Left ventricle myocardium superior (tissue), 1 donor: ENCODE results near the gene PORCN. TPM values are rescaled to one million over a fixed set of nuclear protein-coding genes. Genes with fewer than 3 reads are reported as not detected.
A peak's percentile ranks its signal among the peaks of the same experiment; 100 is the strongest.
"Not testable (repeated sequence)": the region's sequence is repeated elsewhere in the genome, so short reads cannot be mapped to it uniquely, and the experiment has no call there.

Experiments used
- ATAC-seq: fragments of 200-7000 bp; cut with Tn5 transposase; one replicate; pipeline ENCODE4 v1.9.1; 2020; ENCODE audit warnings: mild to moderate bottlenecking, moderate library complexity
- DNase-seq: peaks from one replicate; pipeline ENCODE4 v3.0.0-alpha.2; 2020
- intact Hi-C: fragments of 100-400 bp; cut with micrococcal nuclease; formaldehyde crosslinking; loops from one replicate; pipeline ENCODE4 v1.11.0; 2022
- total RNA-seq: library from RNA; stranded (reverse); fragmentation: NEBNext Ultra II Directional; extraction: Animal tissue kit (Norgen Biotek cat#: 25700); gene quantifications from one replicate; pipeline ENCODE4 v1.2.1, GENCODE V29; 2021
- donor health status: DM: no; HTN: yes; CAD: no; lungs with severe emphysema.

The PORCN gene
- total RNA-seq, 1 donor from 2014 or later = 13.2 TPM

DNA sequence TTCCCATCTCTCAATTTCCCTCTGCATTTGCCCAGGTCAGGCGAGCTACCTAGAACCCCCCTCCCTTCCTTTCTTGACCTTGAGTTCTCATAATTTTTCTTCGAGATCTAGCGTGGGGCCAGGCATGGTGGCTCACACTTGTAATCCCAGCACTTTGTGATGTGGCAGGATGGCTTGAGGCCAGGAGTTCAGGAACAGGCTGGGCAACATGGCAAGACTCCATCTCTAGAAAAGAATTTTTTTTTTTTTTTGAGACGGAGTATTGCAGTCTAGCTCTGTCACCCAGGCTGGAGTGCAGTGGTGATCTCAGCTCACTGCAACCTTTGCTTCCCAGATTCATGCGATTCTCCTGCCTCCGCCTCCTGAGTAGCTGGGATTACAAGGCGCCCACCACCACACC lies 4.5 kb upstream of the PORCN start:
- ATAC-seq (no peak), DNase-seq (no peak)
- intact Hi-C loops = no loop called here

- intact Hi-C loops = no loop called here
- ATAC-seq = no peak
- no peak for DNase-seq
Observed at GRCh38 chrX:48505481-48505880, 3.3 kb upstream of the PORCN start.

DNA sequence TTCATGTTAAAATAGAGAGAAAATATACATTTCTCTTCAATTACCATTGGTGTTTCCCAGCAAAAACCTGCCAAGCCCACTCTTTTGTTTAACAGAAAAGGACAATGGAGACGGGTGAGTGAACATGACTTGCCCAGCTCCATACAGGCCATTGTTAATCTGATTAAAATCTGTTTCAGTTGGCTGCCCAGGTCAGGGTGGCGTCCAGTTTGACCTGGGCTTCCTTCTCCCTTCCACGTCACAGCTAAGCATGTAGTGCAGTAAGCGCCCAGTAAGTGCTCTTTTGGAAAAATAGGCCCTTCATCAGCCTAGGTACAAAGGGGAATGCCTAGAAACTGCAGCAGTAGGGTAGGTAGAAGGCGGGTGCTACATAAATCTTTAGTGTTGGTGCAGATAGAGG lies 1.5 kb upstream of the PORCN start:
- no peak for DNase-seq
- no peak for ATAC-seq
- intact Hi-C loops = no loop called here

DNA sequence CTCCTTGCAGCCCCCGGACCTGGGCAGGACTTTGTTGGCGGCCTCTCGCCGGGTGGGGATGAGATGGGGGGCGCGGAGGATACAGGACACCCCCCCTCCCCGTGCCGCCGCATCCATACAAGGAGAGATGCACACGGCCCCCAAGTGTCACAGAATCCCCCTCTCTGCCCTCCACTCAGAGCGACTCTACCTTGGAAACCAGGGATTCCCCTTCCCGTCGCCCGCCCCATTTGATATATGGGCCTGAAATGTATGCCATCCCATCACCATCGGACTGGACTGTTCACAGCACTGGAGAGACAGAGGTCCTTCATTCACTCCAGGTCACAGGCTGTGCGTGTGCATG lies 426 bp downstream of the PORCN start:
- intact Hi-C loops = no loop called here
- ATAC-seq = peak; percentile 13
- no peak for DNase-seq

DNA sequence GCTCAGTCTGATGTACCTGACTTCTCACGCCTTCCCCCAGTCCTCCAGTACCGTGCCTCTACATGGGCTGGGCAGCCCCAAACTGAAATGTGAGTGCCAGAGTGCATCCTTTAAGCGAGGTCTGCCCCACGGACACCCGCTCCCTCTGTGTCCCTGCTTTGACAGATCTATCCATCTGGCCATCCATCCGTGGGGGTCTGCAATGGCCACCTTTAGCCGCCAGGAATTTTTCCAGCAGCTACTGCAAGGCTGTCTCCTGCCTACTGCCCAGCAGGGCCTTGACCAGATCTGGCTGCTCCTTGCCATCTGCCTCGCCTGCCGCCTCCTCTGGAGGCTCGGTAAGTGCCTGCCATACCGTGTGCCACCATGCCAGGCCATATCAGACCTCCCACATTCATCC lies 827 bp downstream of the PORCN start:
- DNase-seq = no peak
- intact Hi-C loops = no loop called here
- ATAC-seq = no peak

- DNase-seq = no peak
- no peak for ATAC-seq
- intact Hi-C loops = no loop called here
Observed at GRCh38 chrX:48511560-48511959, 2.8 kb downstream of the PORCN start.

DNA sequence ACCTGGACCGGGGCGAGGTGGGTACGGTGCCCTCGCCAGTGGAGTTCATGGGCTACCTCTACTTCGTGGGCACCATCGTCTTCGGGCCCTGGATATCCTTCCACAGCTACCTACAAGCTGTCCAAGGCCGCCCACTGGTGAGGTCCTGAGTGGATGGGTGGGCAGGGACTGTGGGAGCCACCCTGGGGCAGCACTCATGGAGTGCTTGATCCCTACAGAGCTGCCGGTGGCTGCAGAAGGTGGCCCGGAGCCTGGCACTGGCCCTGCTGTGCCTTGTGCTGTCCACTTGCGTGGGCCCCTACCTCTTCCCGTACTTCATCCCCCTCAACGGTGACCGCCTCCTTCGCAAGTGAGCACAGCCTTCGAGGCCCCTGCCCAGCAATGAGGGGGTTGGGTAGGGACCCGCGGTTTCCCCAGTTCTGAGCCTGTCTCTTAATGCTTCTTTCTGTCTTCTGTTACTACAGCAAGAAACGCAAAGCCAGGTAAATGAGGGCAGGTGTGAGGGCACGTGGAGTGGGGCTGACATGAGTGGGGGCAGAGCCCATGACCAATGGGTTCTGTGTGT lies 3.7 kb downstream of the PORCN start:
- ATAC-seq = no peak
- DNase-seq = no peak
- intact Hi-C loops = no loop called here

DNA sequence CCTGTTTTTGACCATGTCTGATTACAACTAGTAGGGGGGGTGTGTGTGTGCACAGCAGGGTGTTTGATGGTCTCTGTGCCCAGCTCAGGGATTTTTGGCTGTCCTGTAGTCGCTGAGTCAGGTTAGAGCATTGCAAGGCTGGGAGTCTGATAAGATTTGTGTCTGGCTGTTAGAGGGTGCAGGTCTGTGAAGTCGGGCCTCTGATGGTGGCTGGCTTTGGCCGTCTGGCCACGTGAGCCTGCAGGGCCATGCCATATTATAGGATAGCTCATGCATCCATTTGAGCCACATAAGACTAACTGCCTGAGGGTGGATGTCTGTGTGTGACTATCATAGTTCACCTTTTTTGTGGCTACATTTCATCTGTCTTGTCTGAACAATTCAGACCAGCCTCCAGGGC lies 4.9 kb downstream of the PORCN start:
- intact Hi-C loops = no loop called here
- no peak for DNase-seq
- no peak for ATAC-seq

GRCh38 chrX:48514126-48514806 lies 5.5 kb downstream of the PORCN start:
- DNase-seq = no peak
- no peak for ATAC-seq
- intact Hi-C loops = no loop called here

DNA sequence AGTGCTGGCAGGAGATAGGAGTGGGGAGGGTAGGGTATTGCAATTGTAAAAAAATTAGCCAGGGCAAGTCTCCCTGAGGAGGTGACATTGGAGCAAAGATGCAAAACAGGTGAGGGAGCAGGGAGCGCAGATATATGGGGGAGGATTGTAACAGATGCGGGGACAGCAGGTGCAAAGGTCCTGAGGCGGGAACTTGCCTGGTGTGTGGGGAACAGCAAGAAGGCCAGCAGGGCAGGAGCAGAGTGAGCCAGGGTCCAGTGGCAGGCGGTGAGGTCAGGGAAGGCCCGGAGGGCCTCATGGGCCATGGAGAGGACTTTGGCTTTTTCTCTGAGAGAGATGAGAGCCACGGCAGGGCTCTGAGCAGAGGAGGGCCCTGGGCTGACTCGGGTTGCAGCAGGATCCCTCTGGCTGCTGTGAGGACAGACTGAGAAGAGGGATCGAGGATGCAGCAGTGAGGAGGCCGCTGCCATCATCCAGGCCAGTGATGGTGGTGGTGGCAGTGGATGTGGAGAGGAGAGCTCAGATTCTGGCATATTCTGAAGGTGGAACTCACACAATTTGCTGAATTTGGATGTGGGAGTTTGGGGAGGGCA lies 6.2 kb downstream of the PORCN start:
- no peak for DNase-seq
- ATAC-seq = no peak
- intact Hi-C loops = no loop called here

DNA sequence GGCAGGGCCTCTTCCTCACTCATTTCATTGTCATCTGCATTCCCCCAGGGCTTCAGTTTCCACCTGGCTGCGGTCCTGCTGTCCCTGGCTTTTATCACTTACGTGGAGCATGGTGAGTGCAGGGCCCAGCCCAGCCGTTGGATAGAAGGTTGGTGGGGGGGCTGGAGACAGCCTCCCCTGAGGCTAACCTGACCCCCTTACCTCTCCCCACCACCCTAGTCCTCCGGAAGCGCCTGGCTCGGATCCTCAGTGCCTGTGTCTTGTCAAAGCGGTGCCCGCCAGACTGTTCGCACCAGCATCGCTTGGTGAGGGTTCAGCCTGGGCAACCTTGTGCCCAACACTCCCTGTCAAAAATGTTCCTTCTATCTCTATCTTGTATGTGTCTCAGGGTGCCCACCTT lies 7.0 kb downstream of the PORCN start:
- DNase-seq = no peak
- intact Hi-C loops = no loop called here
- ATAC-seq = peak; percentile 32

DNA sequence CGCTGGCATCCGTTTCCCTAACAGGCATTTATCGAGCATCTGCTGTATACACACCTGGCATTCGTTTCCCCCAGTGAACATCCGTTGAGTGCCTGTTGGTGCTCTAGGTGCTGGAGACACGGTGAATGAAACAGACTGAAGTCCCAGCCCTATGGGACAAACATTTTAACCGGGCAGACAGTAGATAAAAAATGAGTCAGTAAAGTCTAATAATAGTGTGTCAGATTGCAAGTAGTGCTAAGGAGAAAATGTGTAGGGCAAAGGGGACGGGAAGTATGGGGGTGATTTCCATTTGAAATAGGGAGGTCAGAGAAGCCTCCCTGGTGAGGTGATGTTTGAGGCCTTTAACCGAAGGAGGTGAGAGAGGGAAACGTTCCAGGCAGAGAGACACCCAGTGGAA lies 7.5 kb downstream of the PORCN start:
- no peak for DNase-seq
- ATAC-seq = peak; percentile 69
- intact Hi-C loops = no loop called here

GRCh38 chrX:48516987-48517386 lies 8.2 kb downstream of the PORCN start:
- intact Hi-C loops = no loop called here
- DNase-seq (no peak), ATAC-seq (no peak)

DNA sequence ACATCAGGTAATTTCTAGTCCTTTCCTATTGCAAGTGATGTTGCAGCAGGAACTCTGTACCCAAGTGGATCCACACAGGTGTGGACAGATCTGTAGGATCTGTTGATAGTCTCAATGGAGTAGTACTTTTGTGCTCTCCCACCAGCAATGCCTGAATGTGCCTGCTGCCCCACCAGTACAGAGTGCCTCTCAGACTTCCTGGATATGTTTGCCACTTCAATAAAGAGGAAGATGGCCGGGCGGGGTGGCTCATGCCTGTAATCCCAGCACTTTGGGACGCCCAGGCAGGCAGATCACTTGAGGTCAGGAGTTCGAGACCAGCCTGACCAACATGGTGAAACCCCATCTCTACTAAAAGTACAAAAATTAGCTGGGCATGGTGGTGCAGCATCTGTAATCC lies 10.7 kb downstream of the PORCN start:
- ATAC-seq, intact Hi-C loops, DNase-seq: not testable (repeated sequence)

- DNase-seq (no peak), ATAC-seq (no peak)
- intact Hi-C loops = no loop called here
Observed at GRCh38 chrX:48520455-48520854, 11.7 kb downstream of the PORCN start.

- DNase-seq (no peak), ATAC-seq (no peak)
- intact Hi-C loops = no loop called here
Observed at GRCh38 chrX:48520976-48521352, 12.2 kb downstream of the PORCN start.

DNA sequence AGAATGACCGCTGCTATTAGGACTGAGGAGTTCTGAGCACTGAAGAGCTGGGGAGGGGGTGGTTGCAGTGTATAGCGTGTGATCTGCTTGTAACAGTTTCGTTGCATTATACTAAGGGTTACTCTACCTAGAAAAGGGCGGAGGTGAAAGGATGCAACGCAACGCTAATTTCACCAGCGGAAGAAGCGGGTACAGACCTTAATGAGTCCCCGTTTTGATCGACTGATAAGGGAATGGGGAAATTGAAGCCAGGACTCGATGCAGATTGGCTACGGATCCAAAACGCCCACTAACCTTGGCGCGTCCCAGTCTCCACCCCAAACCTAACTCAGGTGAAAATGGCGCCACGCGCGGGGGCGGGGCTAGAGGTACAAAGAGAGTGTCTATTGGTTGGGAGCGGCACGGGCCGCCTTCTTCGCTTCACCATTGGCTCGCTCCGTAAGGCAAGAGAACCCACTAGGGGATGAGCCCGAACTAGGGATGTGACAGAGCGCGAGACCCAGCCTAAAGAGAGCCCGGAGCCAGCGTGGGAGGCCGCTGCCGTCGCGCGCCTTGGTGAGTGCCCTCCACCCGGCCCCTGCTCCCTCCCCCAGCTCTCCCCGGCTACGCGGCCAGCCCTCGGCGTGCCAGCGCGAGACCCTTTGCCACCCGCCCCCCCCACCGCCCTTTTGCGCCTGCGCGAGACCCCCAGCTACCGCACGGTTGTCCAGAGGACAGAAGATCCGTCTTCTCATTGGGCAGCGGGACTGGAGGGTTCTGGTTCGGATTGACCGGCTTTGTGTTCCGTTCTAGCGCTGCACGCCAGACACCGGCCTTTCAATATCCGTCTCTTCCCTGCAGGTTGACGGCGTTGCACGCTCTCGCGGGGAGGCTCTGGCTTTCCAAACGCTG lies 12.8 kb downstream of the PORCN start, which contains the start of gene EBP:
Gene EBP (plus strand): TSS at position 456 of the 891 bp plus-strand sequence. CDS start 1,964 bp downstream, outside the sequence.
- DNase-seq (peak; percentile 92), ATAC-seq (peak; percentile 99)
- intact Hi-C loops = no loop called here

GRCh38 chrX:48522291-48522690 lies 13.5 kb downstream of the PORCN start:
- intact Hi-C loops = no loop called here
- DNase-seq = no peak
- ATAC-seq = no peak

GRCh38 chrX:48523682-48524081 lies 14.9 kb downstream of the PORCN start:
- intact Hi-C loops = no loop called here
- no peak for DNase-seq
- ATAC-seq = no peak

DNA sequence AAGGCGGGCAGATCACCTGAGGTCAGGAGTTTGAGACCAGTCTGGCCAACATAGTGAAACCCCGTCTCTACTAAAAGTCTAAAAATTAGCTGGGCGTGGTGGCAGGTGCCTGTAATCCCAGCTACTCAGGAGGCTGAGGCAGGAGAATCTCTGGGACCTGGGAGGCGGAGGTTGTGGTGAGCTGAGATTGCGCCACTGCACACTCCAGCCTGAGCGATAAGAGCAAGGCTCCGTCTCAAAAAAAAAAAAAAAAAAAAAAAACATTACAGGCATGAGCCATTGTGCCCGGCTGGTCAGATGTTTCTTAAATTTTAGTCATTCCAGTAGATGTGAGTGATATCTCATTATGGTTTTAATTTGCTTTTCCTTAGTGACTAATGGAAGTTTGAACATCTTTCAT lies 17.1 kb downstream of the PORCN start:
- intact Hi-C loops, ATAC-seq, DNase-seq: not testable (repeated sequence)
